AG04450 (cell line): Measurements from ENCODE around the gene GABBR1. TPM values are rescaled to one million over a fixed set of nuclear protein-coding genes. Genes with fewer than 3 reads are reported as not detected.

Experiments
- CTCF ChIA-PET: fragments of 300-600, 350-600 bp; formaldehyde crosslinking; extraction: SDS; loops from one replicate; lab custom pipeline; 2022; ENCODE audit warnings: antibody characterized with exemption, inconsistent platforms; lab: Charles Lee
- POLR2A ChIA-PET: fragments of 350-600 bp; formaldehyde crosslinking; extraction: SDS; loops from one replicate; lab custom pipeline; 2021; ENCODE audit warnings: antibody characterized with exemption, inconsistent platforms; lab: Yijun Ruan, JAX
- DNase-seq: peaks from one replicate; pipeline ENCODE4 v3.0.0-alpha.2; 2011; ENCODE audit warnings: low read depth, low spot score
- H3K27ac ChIP-seq: one replicate; pipeline ENCODE4 v1.5.1; 2012; ENCODE audit warnings: low read depth, low read length, control low read depth
- H3K27me3 ChIP-seq: one replicate; pipeline ENCODE4 v1.6.0; 2012; ENCODE audit warnings: low read length; ENCODE audit not compliant: control insufficient read depth, insufficient read depth
- H3K4me3 ChIP-seq: 2 replicates; pipeline ENCODE4 v1.5.1; 2011; ENCODE audit warnings: mild to moderate bottlenecking, low read depth, low read length, control low read depth
- H3K9me3 ChIP-seq: 2 replicates; pipeline ENCODE4 v1.5.1; 2012; ENCODE audit warnings: low read length; ENCODE audit not compliant: control insufficient read depth, insufficient read depth
- CTCF ChIP-seq: IDR thresholded peaks from 2 replicates; pipeline ENCODE4 v1.5.1; 2011; ENCODE audit warnings: low read depth, low read length, control low read depth, inconsistent platforms
- polyA plus RNA-seq: library from polyadenylated mRNA; depleted of rRNA; stranded (reverse); fragments of >200 nt; gene quantifications from 2 replicates; pipeline ENCODE4 v1.2.3, GENCODE V29; 2011

GABBR1 gene
- polyA plus RNA-seq, 1 experiment = 14.6 TPM

GRCh38 chr6:29625337-29625930 lies 7.5 kb downstream of the GABBR1 start:
- POLR2A ChIA-PET = no interaction called here
- Histone ChIP-seq H3K27ac (no peak overlapping the region), H3K27me3 (no peaks in the 10 kb centered on the region), H3K4me3 (no peak overlapping the region), H3K9me3 (no peaks in the 10 kb centered on the region)
- CTCF ChIA-PET = interaction anchor here (13.4 kb wide), 1 partner anchor 25 kb away, joined by 281 read pairs; no protein-coding TSS in a partner anchor
- TF ChIP-seq CTCF = no peak
- no peak for DNase-seq

- no peak overlapping the region for H3K27ac ChIP-seq
- POLR2A ChIA-PET = no interaction called here
- DNase-seq = no peak
- TF ChIP-seq CTCF = no peak
- CTCF ChIA-PET = interaction anchor here (13.4 kb wide), 1 partner anchor 26 kb away, joined by 281 read pairs; no protein-coding TSS in a partner anchor
- no peaks in the 10 kb centered on the region for H3K27me3 ChIP-seq
- H3K4me3 ChIP-seq = no peak overlapping the region
- H3K9me3 ChIP-seq = no peaks in the 10 kb centered on the region
These were observed 8.4 kb downstream of the GABBR1 start for GRCh38 chr6:29624520-29624961.

- ChIA-PET POLR2A (no interaction called here), CTCF (interaction anchor here (1.0 to 1.2 kb wide), 2 partner anchors 30 to 33 kb away, joined by 4 to 11 read pairs; no protein-coding TSS in a partner anchor)
- H3K27me3 ChIP-seq = no peaks in the 10 kb centered on the region
- no peak overlapping the region for H3K27ac ChIP-seq
- no peaks in the 10 kb centered on the region for H3K9me3 ChIP-seq
- TF ChIP-seq CTCF = no peak
- H3K4me3 ChIP-seq = no peak overlapping the region
- DNase-seq = no peak
These were observed 12.4 kb downstream of the GABBR1 start for GRCh38 chr6:29620630-29621029.

- Histone ChIP-seq H3K9me3 (no peaks in the 10 kb centered on the region), H3K27ac (no peak overlapping the region), H3K27me3 (no peaks in the 10 kb centered on the region), H3K4me3 (no peak overlapping the region)
- no peak for DNase-seq
- ChIA-PET POLR2A (no interaction called here), CTCF (interaction anchor here (1.0 to 1.2 kb wide), 2 partner anchors 31 to 34 kb away, joined by 4 to 11 read pairs; no protein-coding TSS in a partner anchor)
- TF ChIP-seq CTCF = no peak
These were observed 13.3 kb downstream of the GABBR1 start for GRCh38 chr6:29619578-29620160.
